Upper lobe of left lung (tissue), 6 donors: ENCODE data around the gene PRICKLE4. TPM values are rescaled to one million over a fixed set of nuclear protein-coding genes. Genes with fewer than 3 reads are reported as not detected.

Source experiments
- ATAC-seq, 2 donors: fragments of 200-7000 bp; cut with Tn5 transposase; one replicate each; pipeline ENCODE4 v1.9.1; 2022; ENCODE audit warnings: mild to moderate bottlenecking in 2 of 2, moderate library complexity in 2 of 2; ENCODE audit not compliant: low FRiP score in 2 of 2
- DNase-seq, 2 donors: peaks; one replicate each; pipeline ENCODE4 v3.0.0-alpha.2; 2019 to 2020
- H3K27ac ChIP-seq, 4 donors: fragments of 200-600 bp; sonication (generic); one replicate each; pipeline ENCODE4 v1.5.1; 2016 to 2019
- H3K27me3 ChIP-seq, 4 donors: fragments of 200-600 bp; sonication (generic); one replicate each; pipeline ENCODE4 v1.5.1; 2017 to 2019
- H3K36me3 ChIP-seq, 4 donors: fragments of 200-600 bp; sonication (generic); one replicate each; pipeline ENCODE4 v1.5.1; 2016 to 2019
- H3K4me1 ChIP-seq, 4 donors: fragments of 200-600 bp; sonication (generic); one replicate each; pipeline ENCODE4 v1.5.1; 2018 to 2019
- H3K4me3 ChIP-seq, 4 donors: fragments of 200-600 bp; sonication (generic); one replicate each; pipeline ENCODE4 v1.5.1; 2017 to 2019; ENCODE audit warnings: mild to moderate bottlenecking in 2 of 4, moderate library complexity in 1 of 4
- H3K9me3 ChIP-seq, 4 donors: fragments of 200-600 bp; sonication (generic); one replicate each; pipeline ENCODE4 v1.5.1; 2018 to 2019
- CTCF ChIP-seq, 6 experiments: fragments of 450-650 bp in 4 of 6; fragments of 200-600 bp in 2 of 6; sonication (generic) in 2 of 6; IDR thresholded peaks; one replicate each; pipeline ENCODE4 v1.5.1; 2016 to 2019; ENCODE audit warnings: antibody characterized with exemption in 6 of 6
- EP300 ChIP-seq, 4 donors: sonication (generic); formaldehyde crosslinking; IDR thresholded peaks; one replicate each; pipeline ENCODE4 v1.5.1; 2017; ENCODE audit warnings: antibody characterized with exemption in 4 of 4, control low read depth in 2 of 4
- POLR2A ChIP-seq, 4 donors: fragments of 450-650 bp; IDR thresholded peaks; one replicate each; pipeline ENCODE4 v1.5.1; 2016 to 2017; ENCODE audit warnings: antibody characterized with exemption in 4 of 4, mild to moderate bottlenecking in 2 of 4
- POLR2AphosphoS5 ChIP-seq, 2 donors: sonication (generic); formaldehyde crosslinking; IDR thresholded peaks; one replicate each; pipeline ENCODE4 v1.5.1; 2017; ENCODE audit warnings: antibody characterized with exemption in 2 of 2
- WGBS, 2 donors: methylation state at CpG; one replicate each; pipeline ENCODE4 v1.1.5; 2017 to 2018; 5-methylcytosine and 5-hydroxymethylcytosine counted together
- total RNA-seq, 6 donors: library from RNA; depleted of rRNA in 4 of 6; stranded (reverse); fragments of >200 nt in 4 of 6; gene quantifications; one replicate each; pipeline versions ENCODE4 v1.1.0 to v1.2.1, GENCODE V29; 2016 to 2021
- donor health status: DM: no; HTN: no; CAD: no; lungs with moderate emphysema.
- donor health status: DM: no; HTN: yes; CAD: no; lungs with severe emphysema.

PRICKLE4 gene
- total RNA-seq, 6 donors from 2014 or later: 9.3 to 133 (median 14.6) TPM

- TF ChIP-seq POLR2AphosphoS5 (IDR thresholded peaks at IDR 0.05): no peak
- TF ChIP-seq POLR2A (IDR thresholded peaks at IDR 0.05): no peak
- no peak for TF ChIP-seq EP300 (IDR thresholded peaks at IDR 0.05)
- TF ChIP-seq CTCF (IDR thresholded peaks at IDR 0.05): no peak
- Histone ChIP-seq H3K27ac (peak overlapping the region in 1 of 4 donors; percentile 99), H3K27me3 (no peaks in the 10 kb centered on the region), H3K4me1 (peaks cover 25 to 39% (median 27%) of the 10 kb centered on the region in 4 donors), H3K36me3 (peaks cover 0 to 2% (median 0%) of the 10 kb centered on the region in 4 donors), H3K9me3 (no peaks in the 10 kb centered on the region), H3K4me3 (peak overlapping the region in 3 of 4 donors; percentile 89 to 98 (median 97))
- 67 to 76% methylated on average over 6 of the region's 6 CpGs for WGBS, 2 donors
- DNase-seq: no peak
- no peak for ATAC-seq
Observed at GRCh38 chr6:41736186-41736733, 44.3 kb upstream of the PRICKLE4 start.

- whole genome bisulfite sequencing, 2 donors: 87 to 89% methylated on average over 11 to 13 of the region's 13 CpGs
- H3K27me3 ChIP-seq: no peaks in the 10 kb centered on the region
- DNase-seq: no peak
- TF ChIP-seq EP300 (IDR thresholded peaks at IDR 0.05) (no peak), POLR2A (IDR thresholded peaks at IDR 0.05) (no peak), CTCF (IDR thresholded peaks at IDR 0.05) (no peak), POLR2AphosphoS5 (IDR thresholded peaks at IDR 0.05) (no peak)
- no peak overlapping the region for H3K27ac ChIP-seq
- H3K9me3 ChIP-seq: no peaks in the 10 kb centered on the region
- no peak for ATAC-seq
- peaks cover 24 to 37% (median 29%) of the 10 kb centered on the region in 4 donors for H3K4me1 ChIP-seq
- peak overlapping the region in 1 of 4 donors; percentile 98 for H3K4me3 ChIP-seq
- no peaks in the 10 kb centered on the region for H3K36me3 ChIP-seq
Observed at GRCh38 chr6:41736800-41737555, 43.6 kb upstream of the PRICKLE4 start.

- no peak for ATAC-seq
- no peak overlapping the region for H3K4me3 ChIP-seq
- DNase-seq: no peak
- TF ChIP-seq CTCF (IDR thresholded peaks at IDR 0.05) (no peak), POLR2A (IDR thresholded peaks at IDR 0.05) (no peak), POLR2AphosphoS5 (IDR thresholded peaks at IDR 0.05) (no peak), EP300 (IDR thresholded peaks at IDR 0.05) (no peak)
- no peak overlapping the region for H3K27ac ChIP-seq
- H3K9me3 ChIP-seq: no peaks in the 10 kb centered on the region
- no peaks in the 10 kb centered on the region for H3K27me3 ChIP-seq
- H3K36me3 ChIP-seq: no peaks in the 10 kb centered on the region
- WGBS, 2 donors: 93 to 94% methylated on average over 5 to 6 of the region's 6 CpGs
- peaks cover 19 to 33% (median 25%) of the 10 kb centered on the region in 4 donors for H3K4me1 ChIP-seq
Observed at GRCh38 chr6:41737591-41738130, 42.9 kb upstream of the PRICKLE4 start.

- no peak overlapping the region for H3K4me3 ChIP-seq
- no peak for ATAC-seq
- no peak overlapping the region for H3K27ac ChIP-seq
- 87 to 94% methylated on average over 4 of the region's 4 CpGs for WGBS, 2 donors
- no peaks in the 10 kb centered on the region for H3K9me3 ChIP-seq
- TF ChIP-seq CTCF (IDR thresholded peaks at IDR 0.05) (no peak), EP300 (IDR thresholded peaks at IDR 0.05) (no peak), POLR2A (IDR thresholded peaks at IDR 0.05) (no peak), POLR2AphosphoS5 (IDR thresholded peaks at IDR 0.05) (no peak)
- no peak for DNase-seq
- H3K4me1 ChIP-seq: peaks cover 6 to 19% (median 14%) of the 10 kb centered on the region in 4 donors
- H3K36me3 ChIP-seq: no peaks in the 10 kb centered on the region
- H3K27me3 ChIP-seq: no peaks in the 10 kb centered on the region
Observed at GRCh38 chr6:41739041-41739440, 41.5 kb upstream of the PRICKLE4 start.
